Stimulated activated naive CD8-positive, alpha-beta T cell treated with anti-CD3 and anti-CD28 coated beads, Interleukin-15, amount 100 ng/mL, for 72 hours (primary cell): ENCODE data around the gene ST6GALNAC2.
A peak's percentile ranks its signal among the peaks of the same experiment; 100 is the strongest.

Source experiments
- ATAC-seq: fragments of 150-1000 bp; cut with Tn5 transposase; 2 replicates; pipeline ENCODE4 v1.10.0; 2021; ENCODE audit warnings: mild to moderate bottlenecking, moderate library complexity
- DNase-seq, 2 donors: peaks; one replicate each; pipeline ENCODE4 v3.0.0; 2021 to 2022
- H3K27ac Mint-ChIP-seq, 2 donors: one replicate each; pipeline ENCODE4 v1.8.0; 2022; ENCODE audit warnings: mild to moderate bottlenecking in 2 of 2, mixed read lengths in 2 of 2, moderate library complexity in 2 of 2
- H3K27me3 Mint-ChIP-seq: one replicate; pipeline ENCODE4 v1.8.0; 2022; ENCODE audit warnings: mixed read lengths
- H3K4me1 Mint-ChIP-seq: one replicate; pipeline ENCODE4 v1.8.0; 2022; ENCODE audit warnings: mild to moderate bottlenecking, mixed read lengths
- H3K4me3 Mint-ChIP-seq, 2 donors: one replicate each; pipeline ENCODE4 v1.8.0; 2022; ENCODE audit warnings: mild to moderate bottlenecking in 2 of 2, mixed read lengths in 2 of 2, moderate library complexity in 1 of 2
- H3K9me3 Mint-ChIP-seq, 2 donors: one replicate each; pipeline ENCODE4 v1.8.0; 2022; ENCODE audit warnings: mixed read lengths in 2 of 2

ST6GALNAC2 gene

DNA sequence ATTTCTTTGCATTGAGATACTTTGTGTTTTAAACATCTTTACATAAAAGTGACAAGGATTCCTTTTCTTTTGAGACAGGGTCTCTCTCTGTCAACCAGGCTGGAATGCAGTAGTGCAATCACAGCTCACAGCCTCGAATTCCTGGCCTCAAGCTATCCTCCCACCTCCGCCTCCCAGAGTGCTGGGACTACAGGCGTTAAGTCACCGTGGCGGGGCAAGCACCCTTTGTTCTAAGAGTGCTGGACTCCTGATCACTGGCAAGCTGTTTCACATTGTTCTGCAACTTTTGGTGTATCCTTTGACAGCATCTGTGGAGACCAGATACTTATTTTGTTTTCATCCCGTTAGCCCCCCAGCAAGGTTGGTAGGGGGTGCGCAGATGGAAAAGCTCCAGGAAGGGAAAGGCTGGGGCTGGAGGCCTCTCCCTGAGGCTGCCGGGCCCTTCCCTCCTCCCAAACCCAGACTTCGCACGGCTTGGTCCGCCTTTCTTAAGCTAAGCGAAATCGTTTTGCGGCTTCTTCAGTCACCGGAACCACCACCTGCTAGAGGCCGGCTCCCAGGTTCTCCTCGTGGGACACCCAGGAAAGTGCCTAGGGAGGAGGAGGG is 1.1 kb downstream of the ST6GALNAC2 start:
- no peaks in the 10 kb centered on the region for H3K9me3 Mint-ChIP-seq
- H3K4me3 Mint-ChIP-seq: peak overlapping the region; percentile 76 to 80
- peaks cover 26% of the 10 kb centered on the region for H3K4me1 Mint-ChIP-seq
- H3K27me3 Mint-ChIP-seq: peaks cover 71% of the 10 kb centered on the region
- no peak overlapping the region for H3K27ac Mint-ChIP-seq
- no peak for DNase-seq
- ATAC-seq: no peak

GRCh38 chr17:76582660-76583059 is 3.0 kb downstream of the ST6GALNAC2 start:
- Mint-ChIP-seq H3K27ac (no peak overlapping the region), H3K27me3 (peaks cover 52% of the 10 kb centered on the region), H3K4me1 (peaks cover 32% of the 10 kb centered on the region), H3K4me3 (no peak overlapping the region), H3K9me3 (no peaks in the 10 kb centered on the region)
- no peak for ATAC-seq
- no peak for DNase-seq

DNA sequence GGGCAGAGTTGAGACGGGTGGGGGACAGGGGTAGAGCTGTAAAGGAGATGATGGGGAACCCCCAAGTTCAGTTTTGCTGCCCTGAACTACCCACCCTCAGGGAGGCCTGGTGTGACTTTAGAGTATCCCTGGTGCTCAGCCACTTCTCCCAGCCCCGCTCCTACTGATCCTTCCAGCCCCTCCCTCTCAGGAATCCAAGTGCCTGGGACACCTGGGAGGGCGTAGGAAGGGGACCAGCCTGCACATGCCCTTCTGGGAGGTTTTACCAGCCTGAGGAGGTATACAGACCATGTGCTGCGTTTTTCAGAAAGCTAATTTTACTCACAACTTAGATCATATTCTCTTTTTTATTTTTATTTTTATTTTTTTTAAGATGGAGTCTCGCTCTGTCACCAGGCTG is 4.1 kb downstream of the ST6GALNAC2 start:
- DNase-seq (no peak), ATAC-seq (no peak)

DNA sequence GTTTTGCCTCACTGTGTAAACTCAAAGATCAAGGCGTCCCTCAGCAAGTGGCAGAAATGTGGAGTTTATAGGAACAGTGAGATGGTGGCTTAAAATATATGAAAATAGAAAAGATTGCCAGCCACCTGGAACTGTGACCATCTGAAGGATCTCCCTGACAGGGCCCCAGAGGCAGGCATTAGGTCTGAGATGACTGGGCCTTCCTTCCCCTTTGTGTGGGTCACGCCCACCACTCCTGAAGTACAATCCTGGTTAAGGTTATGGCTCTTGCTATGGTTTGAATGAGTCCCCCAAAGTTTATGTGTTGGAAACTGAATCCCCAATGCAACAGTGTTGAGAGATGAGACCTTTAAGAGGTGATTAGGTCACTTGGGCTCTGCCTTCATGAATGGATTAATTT is 6.4 kb downstream of the ST6GALNAC2 start:
- H3K9me3 Mint-ChIP-seq: no peaks in the 10 kb centered on the region
- ATAC-seq (peak; percentile 76), DNase-seq (no peak)
- no peak overlapping the region for H3K27ac Mint-ChIP-seq
- peaks cover 10% of the 10 kb centered on the region for H3K4me1 Mint-ChIP-seq
- H3K4me3 Mint-ChIP-seq: no peak overlapping the region
- H3K27me3 Mint-ChIP-seq: peaks cover 27% of the 10 kb centered on the region

More for the DNA sequence above, 4.1 kb downstream of the ST6GALNAC2 start:
- peaks cover 41% of the 10 kb centered on the region for H3K27me3 Mint-ChIP-seq
- peaks cover 26% of the 10 kb centered on the region for H3K4me1 Mint-ChIP-seq
- H3K9me3 Mint-ChIP-seq: no peaks in the 10 kb centered on the region
- H3K4me3 Mint-ChIP-seq: no peak overlapping the region
- no peak overlapping the region for H3K27ac Mint-ChIP-seq

- H3K4me3 Mint-ChIP-seq: no peak overlapping the region
- H3K27ac Mint-ChIP-seq: no peak overlapping the region
- DNase-seq: no peak
- H3K27me3 Mint-ChIP-seq: peaks cover 18% of the 10 kb centered on the region
- H3K4me1 Mint-ChIP-seq: peaks cover 10% of the 10 kb centered on the region
- no peaks in the 10 kb centered on the region for H3K9me3 Mint-ChIP-seq
- ATAC-seq: no peak
Observed at GRCh38 chr17:76578376-76578775, 7.3 kb downstream of the ST6GALNAC2 start.

DNA sequence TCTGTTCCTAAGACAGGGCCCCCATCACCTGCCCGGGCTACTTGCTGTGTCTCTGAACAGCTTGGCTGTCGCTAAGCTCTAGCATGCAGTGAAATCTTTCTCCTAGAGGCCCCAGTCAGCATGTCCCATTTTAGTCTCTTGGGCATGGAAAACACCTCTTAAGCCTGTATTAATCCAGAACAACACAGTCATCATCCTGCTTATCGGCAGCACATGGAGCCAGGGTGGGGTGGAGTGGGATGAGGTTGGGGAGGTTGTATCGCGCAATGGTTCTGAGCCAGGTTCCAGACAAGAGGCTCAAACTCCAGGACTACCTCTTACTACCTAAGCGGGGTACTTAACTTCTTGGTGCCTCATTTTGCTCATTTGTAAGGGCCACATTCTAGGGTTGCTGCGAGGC is 7.8 kb downstream of the ST6GALNAC2 start:
- ATAC-seq: no peak
- Mint-ChIP-seq H3K4me1 (peaks cover 10% of the 10 kb centered on the region), H3K4me3 (no peak overlapping the region), H3K27ac (no peak overlapping the region), H3K9me3 (no peaks in the 10 kb centered on the region), H3K27me3 (peaks cover 13% of the 10 kb centered on the region)
- DNase-seq: no peak

DNA sequence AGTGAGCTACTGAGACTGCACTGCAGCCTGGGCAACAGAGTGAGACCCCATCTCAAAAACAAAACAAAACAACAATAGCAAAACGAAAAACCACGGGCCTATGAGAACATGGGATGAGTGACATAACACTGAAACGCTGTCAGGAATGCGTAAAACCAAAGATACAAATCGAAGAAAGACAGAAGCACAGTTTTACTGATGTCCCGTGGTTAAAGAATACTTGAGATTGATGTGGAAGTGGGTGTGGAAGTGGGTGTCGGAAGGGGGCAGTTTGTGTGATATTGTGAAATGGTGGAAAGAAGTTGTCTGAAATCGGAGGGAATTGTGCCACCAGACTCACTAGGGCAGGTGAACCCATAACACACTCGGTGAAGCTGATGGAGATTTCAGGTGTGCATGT is 9.5 kb downstream of the ST6GALNAC2 start:
- no peaks in the 10 kb centered on the region for H3K9me3 Mint-ChIP-seq
- ATAC-seq (no peak), DNase-seq (no peak)

DNA sequence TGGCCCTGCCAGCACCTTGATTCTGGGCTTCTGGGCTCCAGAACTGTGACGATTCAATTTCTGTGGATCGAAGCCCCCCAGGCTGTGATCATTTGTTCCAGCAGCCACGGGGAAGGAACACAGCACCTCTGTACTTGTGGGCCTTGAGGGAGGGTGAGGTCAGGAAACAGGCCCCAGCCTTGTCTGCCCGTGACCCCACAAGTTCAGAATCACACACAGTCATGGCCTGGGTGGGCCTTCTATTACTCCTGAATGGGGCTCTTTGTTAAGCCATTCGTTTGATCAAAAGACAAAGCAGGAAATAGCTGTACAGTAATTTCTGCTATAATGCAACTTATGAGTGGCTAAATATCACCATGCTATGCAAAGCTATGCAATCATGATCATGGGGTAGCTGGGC is 10.1 kb downstream of the ST6GALNAC2 start:
- Mint-ChIP-seq H3K9me3 (no peaks in the 10 kb centered on the region), H3K27ac (no peak overlapping the region), H3K4me1 (peaks cover 10% of the 10 kb centered on the region), H3K4me3 (no peak overlapping the region), H3K27me3 (peaks cover 7% of the 10 kb centered on the region)
- ATAC-seq (no peak), DNase-seq (no peak)

More for the DNA sequence above, 9.5 kb downstream of the ST6GALNAC2 start:
- Mint-ChIP-seq H3K27me3 (peaks cover 7% of the 10 kb centered on the region), H3K4me1 (peaks cover 10% of the 10 kb centered on the region), H3K4me3 (no peak overlapping the region), H3K27ac (no peak overlapping the region)

- H3K27ac Mint-ChIP-seq: no peak overlapping the region
- peaks cover 7% of the 10 kb centered on the region for H3K27me3 Mint-ChIP-seq
- H3K9me3 Mint-ChIP-seq: no peaks in the 10 kb centered on the region
- no peak for DNase-seq
- H3K4me3 Mint-ChIP-seq: no peak overlapping the region
- no peak for ATAC-seq
- peaks cover 2% of the 10 kb centered on the region for H3K4me1 Mint-ChIP-seq
Observed at GRCh38 chr17:76574166-76574565, 11.5 kb downstream of the ST6GALNAC2 start.

DNA sequence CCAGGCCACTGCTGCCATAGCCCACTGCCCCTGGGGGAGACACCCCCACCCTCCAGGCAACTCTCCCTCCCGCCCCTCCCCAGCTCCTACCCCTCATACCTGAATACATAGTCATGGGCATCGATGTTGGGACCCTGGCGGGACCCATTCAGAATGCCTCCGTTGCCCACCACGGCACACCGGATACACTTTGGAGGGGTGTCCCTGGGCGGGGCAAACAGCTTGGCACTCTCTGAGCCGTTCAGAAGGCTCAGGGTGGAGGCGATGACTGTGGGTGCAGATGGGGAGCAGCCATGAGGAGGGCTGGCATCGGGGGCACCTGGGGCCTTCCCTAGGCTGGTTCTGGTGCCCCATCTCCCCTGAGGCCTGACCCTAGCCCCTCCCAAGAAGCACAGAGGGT is 12.6 kb downstream of the ST6GALNAC2 start:
- peaks cover 7% of the 10 kb centered on the region for H3K27me3 Mint-ChIP-seq
- ATAC-seq: no peak
- no peak overlapping the region for H3K27ac Mint-ChIP-seq
- no peak for DNase-seq
- H3K4me1 Mint-ChIP-seq: peaks cover 8% of the 10 kb centered on the region
- no peaks in the 10 kb centered on the region for H3K9me3 Mint-ChIP-seq
- no peak overlapping the region for H3K4me3 Mint-ChIP-seq

DNA sequence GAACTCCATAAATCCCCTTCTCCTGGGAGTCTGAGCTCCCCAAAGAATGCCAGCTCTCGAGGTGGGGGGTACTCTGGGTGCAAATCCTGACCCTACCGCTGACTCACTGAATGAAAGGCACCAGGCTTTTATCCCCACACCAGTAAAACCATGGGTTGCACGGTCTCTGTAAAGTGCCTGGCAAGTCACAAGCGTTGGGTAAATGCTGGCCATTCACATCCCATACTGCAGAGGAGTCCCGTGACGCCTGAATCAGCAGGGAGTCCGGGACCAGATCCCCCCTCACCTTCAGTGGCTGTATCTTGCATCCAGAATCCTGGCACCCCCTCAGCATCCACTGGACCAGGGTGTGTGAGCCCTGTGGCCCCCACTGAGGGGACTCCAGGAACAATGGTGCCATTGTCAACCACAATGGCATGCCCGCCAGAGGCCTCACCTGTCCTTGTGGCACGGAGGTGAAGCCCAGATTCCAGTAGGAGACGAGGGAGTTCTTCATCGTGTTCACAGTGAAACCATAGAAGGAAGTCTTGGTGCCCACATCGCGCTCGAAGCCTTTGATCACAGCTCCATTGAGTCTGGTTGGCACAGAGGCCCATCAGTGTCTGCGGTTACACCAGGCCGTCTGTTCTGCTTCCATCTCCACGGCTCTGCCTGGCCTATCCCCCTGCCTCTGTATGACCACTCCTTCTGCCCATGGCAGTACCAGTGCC is 13.3 kb downstream of the ST6GALNAC2 start:
- ATAC-seq (no peak), DNase-seq (no peak)
- no peaks in the 10 kb centered on the region for H3K9me3 Mint-ChIP-seq
- peaks cover 14% of the 10 kb centered on the region for H3K4me1 Mint-ChIP-seq
- peaks cover 7% of the 10 kb centered on the region for H3K27me3 Mint-ChIP-seq
- no peak overlapping the region for H3K4me3 Mint-ChIP-seq
- no peak overlapping the region for H3K27ac Mint-ChIP-seq

DNA sequence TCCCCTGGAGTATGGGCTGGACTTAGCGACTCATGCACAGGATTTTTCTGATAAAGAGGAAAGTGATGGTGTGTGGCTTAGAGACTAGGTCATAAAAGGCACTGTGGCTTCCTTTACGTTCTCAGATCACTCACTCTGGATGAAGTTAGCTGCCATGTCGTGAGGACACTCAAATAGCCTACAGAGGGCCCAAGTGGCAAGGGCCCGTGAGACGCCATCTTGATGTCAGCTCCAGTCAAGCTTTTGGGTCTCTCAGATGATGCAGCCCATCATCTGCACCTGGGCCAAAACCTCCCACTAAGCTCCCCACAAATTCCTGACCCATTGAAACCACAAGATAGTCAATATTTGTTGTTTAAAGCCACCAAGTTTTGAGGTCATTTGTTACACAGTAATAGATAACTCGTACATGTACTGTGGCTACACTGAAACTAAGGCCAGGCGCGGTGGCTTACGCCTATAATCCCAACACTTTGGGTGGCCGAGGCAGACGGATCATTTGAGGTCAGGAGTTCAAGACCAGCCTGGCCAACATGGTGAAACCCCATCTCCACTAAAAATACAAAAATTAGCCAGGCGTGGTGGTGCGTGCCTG is 14.7 kb downstream of the ST6GALNAC2 start:
- peaks cover 2% of the 10 kb centered on the region for H3K27me3 Mint-ChIP-seq
- ATAC-seq (no peak), DNase-seq (no peak)
- no peak overlapping the region for H3K27ac Mint-ChIP-seq
- no peak overlapping the region for H3K4me3 Mint-ChIP-seq
- H3K9me3 Mint-ChIP-seq: no peaks in the 10 kb centered on the region
- H3K4me1 Mint-ChIP-seq: peaks cover 28% of the 10 kb centered on the region

GRCh38 chr17:76570457-76570856 is 15.2 kb downstream of the ST6GALNAC2 start:
- no peaks in the 10 kb centered on the region for H3K9me3 Mint-ChIP-seq
- no peak overlapping the region for H3K4me3 Mint-ChIP-seq
- no peak for ATAC-seq
- no peaks in the 10 kb centered on the region for H3K27me3 Mint-ChIP-seq
- H3K27ac Mint-ChIP-seq: no peak overlapping the region
- no peak for DNase-seq
- peaks cover 33% of the 10 kb centered on the region for H3K4me1 Mint-ChIP-seq

DNA sequence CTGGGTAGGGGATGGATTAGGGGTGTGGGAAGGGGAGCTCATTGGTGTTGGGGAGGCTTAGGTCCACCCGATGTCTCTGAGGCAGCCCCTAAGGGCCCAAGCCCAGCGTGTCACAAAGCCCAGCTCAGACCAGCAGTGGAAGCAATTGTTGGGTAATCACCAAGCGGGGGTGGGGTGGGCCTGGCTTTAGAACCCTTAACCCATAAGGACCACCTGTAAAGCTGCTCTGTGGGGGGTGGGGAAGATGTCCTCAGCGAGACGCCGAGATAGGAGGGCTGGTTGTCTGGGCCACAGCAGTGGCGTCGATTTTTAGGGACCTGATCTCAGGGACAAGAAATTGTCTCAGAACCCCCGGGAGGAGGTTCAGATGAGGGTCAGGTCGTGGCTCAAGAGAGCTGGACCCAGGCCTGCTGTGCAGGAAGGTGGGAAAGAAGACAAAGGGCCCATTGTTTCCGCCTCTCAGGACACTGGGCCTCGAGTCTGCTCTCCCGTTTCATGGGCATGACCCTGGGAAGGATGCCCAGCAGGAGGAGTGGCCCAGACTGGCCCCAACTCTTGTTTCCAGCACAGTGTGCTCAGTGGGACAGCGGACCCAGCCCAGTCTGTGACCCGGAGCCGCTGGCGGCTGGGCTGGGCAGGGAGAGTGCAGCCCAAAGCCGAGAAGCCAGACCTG is 15.9 kb downstream of the ST6GALNAC2 start:
- DNase-seq (no peak), ATAC-seq (no peak)

DNA sequence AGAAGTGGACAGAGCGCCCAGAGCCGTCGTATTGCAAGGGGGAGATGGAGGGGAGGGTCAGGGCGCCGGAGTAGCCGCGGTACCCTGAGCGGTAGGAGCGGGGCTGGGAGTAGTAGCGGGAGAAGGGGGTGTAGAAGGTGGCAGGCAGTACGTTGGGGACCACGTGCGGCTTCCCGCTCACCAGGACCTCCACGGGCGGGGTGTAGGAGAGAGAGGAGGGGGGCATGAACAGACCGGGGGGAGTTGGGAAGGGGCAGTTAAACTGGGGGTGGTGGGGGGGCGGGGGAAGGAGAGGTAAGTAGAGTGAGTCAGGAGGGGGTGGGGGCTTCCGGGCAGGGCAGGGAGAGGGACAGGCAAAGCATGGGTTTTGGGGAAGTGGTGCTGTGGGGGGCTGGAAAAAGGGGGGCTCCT is 16.8 kb downstream of the ST6GALNAC2 start:
- H3K27ac Mint-ChIP-seq: no peak overlapping the region
- ATAC-seq (no peak), DNase-seq (no peak)
- no peak overlapping the region for H3K4me3 Mint-ChIP-seq
- no peaks in the 10 kb centered on the region for H3K27me3 Mint-ChIP-seq
- no peaks in the 10 kb centered on the region for H3K9me3 Mint-ChIP-seq
- H3K4me1 Mint-ChIP-seq: peaks cover 43% of the 10 kb centered on the region

More for the DNA sequence above, 15.9 kb downstream of the ST6GALNAC2 start:
- Mint-ChIP-seq H3K27me3 (no peaks in the 10 kb centered on the region), H3K9me3 (no peaks in the 10 kb centered on the region), H3K4me3 (no peak overlapping the region), H3K4me1 (peaks cover 40% of the 10 kb centered on the region), H3K27ac (no peak overlapping the region)
